NCI-H146 treated with DMSO at 0.1 percent for 48 hours (cell line): Measurements from ENCODE around the gene TOGARAM2.

ENCODE experiments used
- DNase-seq: peaks from one replicate; lab custom pipeline; 2025; ENCODE audit not compliant: unreplicated experiment; lab: John Stamatoyannopoulos, UW

Gene TOGARAM2

DNA sequence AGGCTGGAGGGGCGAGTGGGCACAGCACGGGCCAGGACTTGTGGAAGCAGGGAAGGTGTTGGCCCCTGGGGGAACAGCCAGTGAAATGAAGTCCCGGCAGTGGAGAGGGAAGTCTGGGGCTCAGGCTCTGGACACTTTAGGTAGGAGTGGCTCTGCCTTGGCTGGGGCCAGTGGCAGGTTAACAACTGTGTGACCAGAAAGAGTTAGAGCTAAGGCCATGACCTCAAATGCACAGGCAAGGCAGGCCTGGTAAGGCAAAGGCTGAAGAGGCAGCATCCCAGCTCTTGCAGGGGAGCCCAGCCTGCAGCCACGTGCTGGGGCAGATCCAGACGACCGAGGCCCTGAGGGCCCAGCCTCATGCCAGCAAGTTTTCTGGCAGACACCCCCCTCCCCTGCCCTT is 71.7 kb downstream of the TOGARAM2 start:
- DNase-seq = no peak

DNA sequence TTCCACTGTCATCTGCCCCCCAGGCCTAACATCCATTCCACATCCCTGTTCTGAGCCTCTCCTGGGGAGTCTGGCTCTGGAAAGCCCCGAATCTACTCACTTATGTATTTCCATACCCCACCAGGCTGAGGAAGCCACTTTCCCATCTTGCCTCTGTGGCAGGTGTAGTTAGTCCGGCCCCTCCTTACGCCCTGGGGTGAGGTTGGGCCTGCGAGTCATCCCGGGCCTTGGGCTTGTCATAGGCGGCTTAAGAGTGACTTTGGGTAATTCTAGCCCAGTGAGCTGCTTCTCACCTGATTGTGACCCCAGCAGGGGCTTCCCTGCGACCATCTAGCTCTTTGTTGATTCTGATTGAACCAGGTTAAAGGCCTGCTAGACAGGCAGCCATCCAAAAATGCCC is 72.1 kb downstream of the TOGARAM2 start:
- DNase-seq = no peak

DNA sequence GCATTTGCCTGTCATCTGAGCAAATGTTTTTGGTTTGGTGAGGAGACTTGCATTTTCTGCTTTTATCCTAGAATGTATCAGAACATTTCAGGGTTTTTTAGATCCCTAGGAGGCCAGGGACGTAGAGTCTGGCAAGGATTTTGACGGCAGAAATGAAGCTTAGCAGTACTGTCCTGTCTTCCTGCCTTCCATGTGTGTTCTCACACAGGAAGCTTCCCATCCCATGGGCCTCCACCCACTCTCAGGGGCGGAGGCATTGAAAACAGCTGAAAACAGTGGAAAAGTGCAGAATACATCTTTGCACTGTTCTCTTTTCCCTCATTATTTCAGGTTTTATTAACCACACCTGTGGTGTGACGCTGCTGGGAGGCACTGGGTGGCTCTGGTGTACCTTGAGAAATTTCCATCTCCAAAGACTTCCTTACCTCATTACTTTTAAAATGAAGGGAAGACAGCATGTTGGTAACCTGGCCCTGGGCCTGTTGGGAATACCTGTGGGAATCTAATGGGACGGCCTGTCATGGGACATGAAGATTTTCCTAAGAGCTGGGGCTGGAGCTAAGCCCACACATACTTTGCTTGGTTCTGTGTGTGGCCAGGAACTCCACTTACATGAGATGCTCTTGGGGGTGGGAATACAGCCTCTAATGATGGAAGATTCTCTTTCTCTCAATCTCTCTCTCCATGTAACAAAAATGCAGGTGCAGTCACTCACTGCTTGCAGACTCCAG is 72.7 kb downstream of the TOGARAM2 start:
- DNase-seq = no peak

DNA sequence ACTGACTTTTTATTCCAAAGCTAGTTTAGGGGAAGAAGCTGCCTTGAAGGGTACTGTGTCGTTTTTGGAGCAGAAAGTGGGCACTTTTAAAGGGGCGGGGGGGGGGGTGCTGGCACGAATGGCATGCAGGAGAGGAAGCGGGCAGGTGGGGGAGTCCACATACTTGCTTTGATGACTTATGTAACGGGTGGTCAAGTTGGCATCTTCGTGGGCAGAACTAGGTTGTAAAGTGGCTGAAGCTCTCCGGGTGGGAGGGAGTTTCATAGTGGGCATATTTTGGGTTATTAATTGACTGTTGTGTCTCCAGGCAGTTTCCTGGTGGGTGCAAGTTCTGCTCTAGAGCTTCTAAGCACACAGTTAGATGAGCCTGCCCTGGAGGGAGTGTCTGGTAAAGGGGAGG is 73.3 kb downstream of the TOGARAM2 start:
- no peak for DNase-seq

DNA sequence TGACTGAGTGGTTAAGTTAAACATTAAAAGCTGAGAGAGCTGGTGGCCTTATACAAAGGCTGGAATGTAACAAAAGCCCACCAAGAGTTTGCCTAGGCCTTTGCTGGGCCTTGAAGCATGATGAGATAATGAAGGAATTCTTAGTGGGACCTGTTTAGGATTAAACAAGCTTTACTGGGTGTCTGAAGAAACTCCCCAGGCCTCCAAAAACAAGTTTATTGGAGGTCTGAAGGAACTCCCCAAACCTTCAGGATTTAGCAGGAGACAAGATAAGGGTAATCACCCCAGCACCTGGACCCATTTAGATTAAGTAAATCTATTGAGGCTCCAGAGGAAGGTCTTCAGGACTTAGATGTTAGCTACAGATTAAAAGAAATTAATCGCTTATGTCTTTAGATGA is 74.5 kb downstream of the TOGARAM2 start:
- no peak for DNase-seq

DNA sequence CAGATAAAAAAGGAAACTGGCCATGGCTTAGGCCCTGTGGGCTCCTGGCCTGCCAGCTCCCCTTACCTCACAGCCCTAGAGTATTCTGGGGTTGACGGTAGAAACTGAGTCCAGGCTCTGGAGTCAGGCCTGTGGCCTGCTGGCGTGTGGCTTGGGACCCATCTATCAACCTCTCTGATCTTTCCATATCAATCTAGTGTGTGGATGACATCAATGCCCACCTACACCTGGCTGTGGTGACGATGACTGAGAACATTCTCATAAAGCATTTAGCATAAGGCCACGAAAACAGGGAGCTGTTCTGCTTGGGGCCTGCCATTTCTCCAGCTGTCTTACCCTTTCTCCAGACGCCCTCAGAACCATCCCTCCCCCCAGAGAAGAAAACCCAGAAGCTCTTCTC is 75.4 kb downstream of the TOGARAM2 start:
- DNase-seq = no peak

DNA sequence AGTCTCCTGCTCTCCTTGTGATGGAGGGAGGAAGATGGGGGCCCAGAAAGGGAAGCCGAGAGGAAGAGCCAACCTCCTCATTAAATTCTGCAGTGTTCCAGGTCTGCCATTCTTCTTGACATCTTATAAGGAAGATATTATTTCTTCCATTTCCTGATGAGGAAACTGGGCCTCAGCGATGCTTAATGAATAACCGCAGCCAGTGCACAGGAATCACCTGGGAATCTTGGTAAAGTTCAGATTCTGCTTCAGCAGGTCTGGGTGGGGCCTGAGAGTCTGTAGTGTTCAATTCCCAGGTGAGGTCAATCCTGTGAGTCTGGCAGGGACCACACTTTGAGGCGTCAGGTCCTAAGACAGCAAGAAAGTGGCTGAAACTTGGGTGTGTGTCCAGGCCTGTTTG is 75.9 kb downstream of the TOGARAM2 start:
- DNase-seq = no peak

DNA sequence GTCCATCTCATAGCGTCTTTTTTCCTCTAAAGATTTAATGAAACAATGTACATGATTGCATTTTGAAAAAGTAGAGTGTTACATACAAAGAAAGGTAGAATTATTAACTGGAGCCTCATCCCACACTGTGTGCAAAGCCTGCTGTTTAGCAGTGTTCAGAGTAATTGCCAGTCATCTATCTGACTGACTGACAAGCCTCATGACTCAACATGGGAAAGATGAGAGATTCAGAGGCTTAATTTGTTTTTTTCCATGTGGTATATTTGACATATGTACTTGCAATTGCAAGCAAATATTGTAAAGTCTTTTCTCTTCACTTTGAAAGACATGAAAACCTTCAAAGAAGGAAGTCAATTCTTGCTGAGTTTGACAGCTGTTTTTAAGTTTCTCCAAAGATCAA is 78.5 kb downstream of the TOGARAM2 start:
- no peak for DNase-seq

DNA sequence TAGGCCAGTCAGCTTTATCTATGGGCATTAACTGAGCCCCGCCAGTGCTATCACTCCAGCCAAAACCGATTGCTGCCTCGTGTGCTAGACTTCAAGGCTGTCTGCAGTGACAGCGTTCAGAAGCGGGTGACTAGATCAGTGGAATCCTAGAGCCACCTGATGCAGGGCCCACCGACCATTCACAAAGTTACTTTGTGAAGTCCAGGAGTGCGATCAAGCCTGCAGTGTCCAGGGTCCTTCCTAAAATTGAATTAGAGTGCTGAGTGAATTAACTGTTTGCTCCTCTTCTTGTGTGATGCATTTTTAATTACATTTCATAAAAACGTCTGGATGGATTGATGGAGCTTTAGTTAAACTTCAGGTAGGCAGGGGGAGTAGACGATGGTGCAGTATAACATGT is 79.3 kb downstream of the TOGARAM2 start:
- no peak for DNase-seq

DNA sequence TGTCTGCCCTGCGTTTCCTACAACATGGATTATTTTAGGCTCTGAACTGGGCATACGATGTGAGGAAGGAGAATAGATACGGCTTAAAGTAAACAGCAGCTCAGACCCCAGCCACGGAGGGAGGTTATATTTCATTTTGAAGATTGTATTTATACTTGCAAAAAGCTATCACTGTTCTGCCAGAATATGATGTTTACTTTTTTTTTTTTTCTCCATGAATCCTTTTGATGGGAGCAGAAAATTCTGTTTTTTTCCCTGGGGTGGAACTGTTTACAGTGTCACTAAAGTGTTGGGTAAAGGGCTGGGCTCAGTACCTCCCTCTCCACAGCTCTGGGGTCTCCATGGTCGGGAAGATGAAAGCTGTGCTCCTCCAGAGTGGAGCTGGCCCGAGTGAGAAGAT is 80.1 kb downstream of the TOGARAM2 start:
- DNase-seq = no peak

DNA sequence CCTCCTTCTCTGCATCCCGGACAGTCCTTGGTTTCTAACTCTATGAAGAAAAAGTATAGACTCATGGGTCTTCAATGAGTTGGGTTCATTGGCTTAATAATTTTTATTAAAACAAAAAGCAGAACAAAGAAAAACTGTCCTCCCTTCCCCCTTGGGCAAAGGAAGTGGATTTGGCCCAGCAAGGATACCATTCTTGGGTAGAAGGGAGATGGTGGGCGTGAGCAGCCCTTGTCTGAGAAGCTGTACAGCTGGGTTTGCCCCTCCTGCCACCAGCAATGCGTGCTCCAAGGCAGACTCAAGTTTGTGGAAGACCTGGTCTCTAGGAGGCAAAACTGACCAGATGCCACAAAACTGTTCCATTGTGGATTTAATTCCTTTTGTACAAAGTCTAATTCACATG is 80.5 kb downstream of the TOGARAM2 start:
- no peak for DNase-seq

DNA sequence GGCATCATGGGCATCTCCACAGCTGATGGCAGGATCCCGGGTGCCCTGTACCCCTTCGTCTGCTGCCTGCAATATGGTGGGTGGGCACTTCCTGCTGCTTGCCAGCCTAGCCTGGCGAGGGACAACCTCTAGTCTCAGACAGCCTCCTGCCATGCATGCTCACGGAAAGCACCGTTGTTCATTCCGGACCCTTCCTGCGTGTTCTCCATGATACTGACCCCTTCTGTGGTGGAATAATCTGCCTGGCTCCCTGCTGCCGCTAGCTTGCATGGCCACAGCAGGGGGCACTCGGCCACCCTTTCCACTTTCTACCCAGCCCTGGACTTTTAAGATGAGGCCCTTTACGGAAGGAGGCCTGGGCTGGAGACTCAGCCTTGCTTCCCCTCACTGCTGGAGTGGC is 81.3 kb downstream of the TOGARAM2 start:
- DNase-seq = no peak

DNA sequence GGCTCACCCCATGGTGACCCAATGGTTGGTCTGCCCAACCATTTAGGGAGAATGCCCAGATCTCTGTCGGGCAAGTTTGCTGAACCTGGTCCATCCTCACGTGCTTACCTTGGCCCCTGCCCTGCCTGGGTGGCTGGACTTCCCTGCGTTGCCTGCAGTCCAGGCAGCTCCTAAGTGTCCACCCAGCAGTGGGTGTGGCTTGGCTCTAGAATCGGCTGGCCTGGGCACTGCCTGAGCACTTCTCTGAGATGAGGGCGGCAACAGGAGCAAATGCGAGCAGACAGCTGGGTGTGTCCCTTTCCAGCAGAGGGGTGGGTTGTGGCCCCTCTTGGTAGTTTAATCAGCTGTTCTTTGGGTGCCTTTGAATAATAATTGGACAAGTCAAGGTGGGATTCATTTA is 82.0 kb downstream of the TOGARAM2 start:
- DNase-seq = no peak

DNA sequence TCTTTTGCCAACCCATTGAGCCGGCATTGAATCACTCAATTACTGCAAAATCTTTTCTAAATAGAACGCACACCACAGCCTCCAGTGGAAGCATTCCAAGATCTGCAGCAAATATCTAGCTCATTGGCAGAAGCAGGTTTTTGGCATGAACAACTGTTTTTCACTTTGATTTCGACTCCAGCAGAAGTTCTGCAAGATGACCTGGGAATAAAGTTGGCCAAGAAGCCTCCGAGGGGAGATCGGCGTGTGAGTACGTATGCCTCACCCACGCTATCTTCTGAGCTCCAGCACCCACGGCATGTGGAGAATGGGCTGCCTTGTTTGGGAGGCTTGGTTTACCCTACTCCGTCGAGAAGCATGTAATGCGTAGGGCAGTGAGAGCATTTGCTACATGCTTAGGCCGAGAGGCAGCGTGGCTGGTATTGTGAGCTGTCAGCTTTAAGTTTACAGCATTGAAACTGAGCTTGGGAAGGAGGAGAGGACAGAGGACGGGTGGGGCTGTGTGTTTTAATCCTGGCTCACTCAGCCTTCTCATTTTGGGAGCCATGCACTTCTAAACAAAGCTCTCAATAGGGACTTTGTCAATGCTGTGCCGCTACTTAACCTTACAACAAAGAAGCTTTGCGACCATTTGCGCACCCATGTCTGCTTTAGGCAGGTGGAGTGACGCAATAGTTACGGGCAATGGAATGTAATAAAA is 82.7 kb downstream of the TOGARAM2 start:
- DNase-seq = no peak

DNA sequence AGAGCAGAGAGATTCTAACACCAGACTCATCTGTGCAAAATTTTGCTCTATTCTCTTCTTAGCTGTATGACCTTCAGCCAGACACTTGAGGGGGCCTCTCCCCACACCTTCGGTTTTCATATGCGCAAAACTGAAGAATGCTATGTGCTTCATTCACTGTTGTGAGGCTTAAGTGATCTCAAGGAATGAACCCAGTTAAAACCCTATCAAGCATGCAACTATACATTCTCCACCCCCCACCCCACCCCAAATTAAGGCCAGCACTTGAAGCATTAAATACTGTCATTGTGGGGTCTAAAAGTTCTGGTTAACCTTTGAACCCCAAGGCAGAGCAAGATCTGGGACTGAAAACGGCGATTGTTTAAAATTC is 83.2 kb downstream of the TOGARAM2 start:
- DNase-seq = no peak

DNA sequence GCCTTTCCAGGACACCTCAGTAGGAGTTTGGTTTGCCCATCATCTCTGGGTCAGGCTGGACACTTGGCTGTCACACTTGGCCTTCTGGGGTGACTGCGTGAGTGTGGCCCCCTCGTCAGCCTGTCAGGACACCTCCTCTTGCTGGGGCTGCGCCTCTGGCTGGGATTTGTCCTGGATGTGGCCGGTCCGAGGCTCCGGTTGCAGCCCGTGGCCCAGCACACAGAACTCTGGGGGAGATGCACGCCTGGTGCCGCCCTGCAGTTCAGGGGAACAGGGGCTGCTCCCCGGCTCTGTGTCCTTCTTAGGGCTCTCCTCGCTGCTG is 83.6 kb downstream of the TOGARAM2 start:
- no peak for DNase-seq

DNA sequence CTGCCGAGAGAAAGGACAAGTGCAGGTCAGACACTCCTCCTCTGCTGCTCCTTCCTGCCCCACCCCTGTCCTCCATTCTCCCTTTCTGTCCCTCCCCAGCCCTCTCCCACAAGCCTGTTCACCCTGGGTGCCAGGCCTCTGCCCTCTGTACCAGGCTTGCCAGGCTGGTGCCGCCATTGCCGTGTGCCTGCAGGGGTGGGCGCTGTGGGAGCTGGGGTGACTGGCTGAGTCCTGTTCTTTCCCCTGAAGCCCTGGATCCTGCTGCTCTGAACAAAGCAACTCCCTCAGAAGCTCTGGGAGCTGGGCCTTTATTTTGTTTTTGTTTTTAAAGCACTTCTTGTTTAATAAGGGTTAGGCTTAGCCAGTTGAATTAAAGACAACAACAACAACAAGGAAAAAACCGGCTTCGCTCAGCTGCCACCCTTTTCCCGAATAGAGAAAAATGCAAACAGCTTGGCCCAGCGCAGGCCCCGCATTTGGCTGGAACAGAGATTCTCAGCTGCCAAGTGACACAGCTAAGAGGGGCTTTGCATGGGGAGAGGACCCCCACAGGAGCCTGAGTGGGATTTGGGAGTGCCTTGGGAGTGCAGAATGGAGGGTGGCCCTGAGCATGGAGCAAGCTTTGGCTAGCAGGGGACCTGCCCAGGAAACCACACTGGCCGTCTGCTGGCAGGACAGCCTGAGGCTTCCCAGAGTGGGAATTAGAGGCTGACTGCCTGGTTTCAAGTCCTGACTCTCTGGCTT is 84.1 kb downstream of the TOGARAM2 start:
- DNase-seq = no peak

DNA sequence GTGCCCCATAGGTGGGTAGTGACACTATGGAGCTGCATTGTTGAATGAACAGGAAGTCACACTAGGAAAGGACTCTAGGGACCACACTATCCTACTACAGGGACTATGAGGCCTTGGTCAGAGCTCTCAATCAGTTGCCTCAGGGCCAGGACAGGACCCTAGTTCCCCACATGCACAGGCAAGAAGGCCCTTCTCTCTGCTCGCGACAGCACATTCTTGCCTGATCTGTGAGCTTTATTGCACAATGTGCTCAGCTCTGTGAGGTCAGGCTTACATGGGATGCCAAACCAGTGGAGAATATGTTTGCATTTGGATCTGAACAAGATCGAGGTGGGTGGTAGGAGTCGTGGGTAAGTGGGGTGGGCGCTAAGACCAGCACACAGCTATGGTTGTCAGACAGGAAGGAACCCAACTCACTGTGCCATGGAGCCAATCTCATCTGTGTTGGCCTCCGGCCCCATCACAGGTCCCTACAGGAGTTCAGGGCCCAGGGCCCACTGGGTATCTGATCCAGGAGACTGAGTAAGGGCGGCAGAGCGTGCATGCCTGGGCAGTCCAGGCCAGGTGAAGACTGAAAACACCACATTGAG is 85.3 kb downstream of the TOGARAM2 start:
- no peak for DNase-seq

DNA sequence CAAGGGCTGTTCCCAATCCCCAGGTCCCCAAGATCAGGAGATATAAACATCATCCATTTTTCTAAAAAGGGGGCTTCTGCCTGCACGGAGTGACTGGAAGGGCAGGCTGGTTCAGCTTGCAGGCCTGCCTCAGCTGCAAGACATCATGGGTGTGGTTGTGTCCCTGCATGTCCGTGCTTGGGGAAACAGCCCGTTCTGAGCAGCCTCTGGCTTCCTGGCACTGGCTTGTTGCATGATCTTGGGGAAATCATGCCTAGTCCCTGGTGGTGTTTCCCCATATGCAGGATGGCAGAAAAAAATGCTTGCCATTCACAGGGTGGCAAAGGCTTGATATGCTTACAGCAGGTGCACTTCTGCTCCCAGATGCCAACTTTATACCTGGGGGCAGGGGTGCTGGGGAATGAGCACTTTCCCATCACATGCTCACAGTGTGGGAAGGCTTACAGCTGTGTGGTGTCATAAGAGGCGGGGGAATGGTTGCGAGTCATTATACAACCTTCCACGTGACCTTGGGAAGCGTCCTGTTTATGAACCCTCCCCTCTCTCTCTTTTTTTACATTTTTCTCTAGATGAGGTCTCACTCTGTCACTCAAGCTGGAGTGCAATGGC is 86.0 kb downstream of the TOGARAM2 start:
- no peak for DNase-seq

DNA sequence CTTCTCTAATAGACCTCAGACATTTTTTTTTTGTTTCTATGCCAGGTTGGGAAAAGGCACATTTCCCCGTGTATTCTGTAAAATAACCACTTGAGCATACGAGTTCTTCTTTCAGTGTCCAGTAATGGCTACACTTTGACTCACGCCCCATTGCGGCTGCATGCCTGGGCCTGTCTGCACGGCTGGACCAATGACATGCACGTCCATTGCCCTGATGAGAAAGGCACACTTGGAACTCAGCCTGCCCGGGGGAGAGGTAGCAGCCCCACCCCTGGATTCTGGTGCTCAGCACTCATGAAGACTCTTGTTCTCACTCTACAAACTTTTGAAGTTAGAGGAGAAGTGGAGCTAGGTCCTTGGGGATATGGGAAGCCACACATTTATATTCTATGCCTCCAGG is 87.4 kb downstream of the TOGARAM2 start:
- no peak for DNase-seq

DNA sequence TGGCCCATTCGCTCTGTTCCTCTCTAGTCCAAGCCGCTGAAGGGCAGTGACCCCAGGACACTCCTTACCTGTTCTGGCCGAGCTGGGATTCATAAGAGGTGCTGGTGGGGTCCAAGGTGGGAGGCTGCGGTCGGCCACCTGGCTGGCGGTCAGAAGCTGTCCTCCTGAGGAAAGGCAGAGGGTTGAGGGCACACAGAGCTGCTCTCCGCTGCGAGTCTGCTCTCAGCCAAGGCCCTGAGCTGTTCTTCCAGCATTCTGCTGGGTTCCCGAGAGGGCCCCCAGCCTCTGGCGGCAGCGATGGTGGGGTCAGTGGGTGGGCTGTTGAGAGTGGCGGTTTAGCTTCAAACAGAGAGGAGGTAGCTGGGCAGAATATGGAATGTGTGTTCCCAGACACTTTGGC is 89.4 kb downstream of the TOGARAM2 start:
- no peak for DNase-seq
